ENCODE measurements around the gene TP53I11.

TP53I11 gene

GRCh38 chr11:44930588-44931302 lies 19.9 kb downstream of the TP53I11 start:
- H3K27me3 ChIP-seq (ENCODE audit: control insufficient read depth in 1 of 2, insufficient read depth in 1 of 2, low read length in 2 of 2), result peaks cover 19 to 48% of the 10 kb centered on the region in 2 experiments
- H3K9me3 ChIP-seq (ENCODE audit: control insufficient read depth, low read length), result no peaks in the 10 kb centered on the region
- H4K8ac ChIP-seq (ENCODE audit: low read length), result no peak overlapping the region
- H2AK5ac ChIP-seq (ENCODE audit: low read length, severe bottlenecking), result no peak overlapping the region
- no peak overlapping the region for H2BK12ac ChIP-seq (ENCODE audit: low read length in 2 of 2)
- no peak overlapping the region for H3K23ac ChIP-seq (ENCODE audit: low read length in 2 of 2)
- WGBS, result 77% methylated on average over 12 of the region's 13 CpGs
- no peak overlapping the region for H2BK5ac ChIP-seq (ENCODE audit: low read depth, low read length, poor library complexity, severe bottlenecking)
- no peak overlapping the region for H2BK15ac ChIP-seq (ENCODE audit: low read depth, poor library complexity, severe bottlenecking)
- no peak overlapping the region for H3K18ac ChIP-seq (ENCODE audit: low read depth in 1 of 2, low read length in 2 of 2)
- H2BK120ac ChIP-seq (ENCODE audit: low read depth, low read length), result no peak overlapping the region
- H3K4me3 ChIP-seq (ENCODE audit: insufficient read depth in 1 of 2, low read depth in 1 of 2, low read length in 2 of 2), result no peak overlapping the region
- no peak for DNase-seq
- peaks cover 2% of the 10 kb centered on the region for H3K4me1 ChIP-seq (ENCODE audit: control insufficient read depth, insufficient read depth, low read depth, low read length)
- H3K36me3 ChIP-seq (ENCODE audit: control insufficient read depth in 1 of 2, insufficient read depth in 2 of 2, low read depth in 1 of 2, low read length in 2 of 2), result peaks cover 23 to 29% of the 10 kb centered on the region in 2 experiments
- no peak overlapping the region for H3K27ac ChIP-seq (ENCODE audit: low read length, poor library complexity, severe bottlenecking)
- no peak overlapping the region for H3K9ac ChIP-seq (ENCODE audit: low read length)
- H4K91ac ChIP-seq (ENCODE audit: low read length), result peak overlapping the region; percentile 18
- no peaks in the 10 kb centered on the region for H3K79me1 ChIP-seq (replicated peaks; ENCODE audit: low read length, poor library complexity, severe bottlenecking)
- no peak overlapping the region for H2AFZ ChIP-seq (ENCODE audit: low read depth, low read length)
- no peak overlapping the region for H3K14ac ChIP-seq (ENCODE audit: low read length in 2 of 2)
- H3K4ac ChIP-seq (ENCODE audit: low read depth in 1 of 2, low read length in 2 of 2), result no peak overlapping the region
- H3K4me2 ChIP-seq (ENCODE audit: low read length, poor library complexity, severe bottlenecking), result no peak overlapping the region

GRCh38 chr11:44928816-44929215 lies 21.9 kb downstream of the TP53I11 start:
- peaks cover 7 to 11% of the 10 kb centered on the region in 2 experiments for H3K36me3 ChIP-seq (ENCODE audit: control insufficient read depth in 1 of 2, insufficient read depth in 2 of 2, low read depth in 1 of 2, low read length in 2 of 2)
- no peak overlapping the region for H2BK12ac ChIP-seq (ENCODE audit: low read length in 2 of 2)
- H3K27ac ChIP-seq (ENCODE audit: low read length, poor library complexity, severe bottlenecking), result no peak overlapping the region
- no peak overlapping the region for H4K91ac ChIP-seq (ENCODE audit: low read length)
- 69% methylated on average over 4 of the region's 4 CpGs for WGBS
- no peak overlapping the region for H2AFZ ChIP-seq (ENCODE audit: low read depth, low read length)
- H3K4me3 ChIP-seq (ENCODE audit: insufficient read depth in 1 of 2, low read depth in 1 of 2, low read length in 2 of 2), result no peak overlapping the region
- H2BK120ac ChIP-seq (ENCODE audit: low read depth, low read length), result no peak overlapping the region
- no peak overlapping the region for H4K8ac ChIP-seq (ENCODE audit: low read length)
- H3K23ac ChIP-seq (ENCODE audit: low read length in 2 of 2), result no peak overlapping the region
- no peak overlapping the region for H3K18ac ChIP-seq (ENCODE audit: low read depth in 1 of 2, low read length in 2 of 2)
- DNase-seq, result no peak
- H2BK5ac ChIP-seq (ENCODE audit: low read depth, low read length, poor library complexity, severe bottlenecking), result no peak overlapping the region
- no peak overlapping the region for H3K4ac ChIP-seq (ENCODE audit: low read depth in 1 of 2, low read length in 2 of 2)
- no peak overlapping the region for H3K9ac ChIP-seq (ENCODE audit: low read length)
- peaks cover 2% of the 10 kb centered on the region for H3K4me1 ChIP-seq (ENCODE audit: control insufficient read depth, insufficient read depth, low read depth, low read length)
- no peak overlapping the region for H2BK15ac ChIP-seq (ENCODE audit: low read depth, poor library complexity, severe bottlenecking)
- no peak overlapping the region for H3K4me2 ChIP-seq (ENCODE audit: low read length, poor library complexity, severe bottlenecking)
- H3K27me3 ChIP-seq (ENCODE audit: control insufficient read depth in 1 of 2, insufficient read depth in 1 of 2, low read length in 2 of 2), result peaks cover 36 to 64% of the 10 kb centered on the region in 2 experiments
- no peak overlapping the region for H3K14ac ChIP-seq (ENCODE audit: low read length in 2 of 2)
- no peaks in the 10 kb centered on the region for H3K79me1 ChIP-seq (replicated peaks; ENCODE audit: low read length, poor library complexity, severe bottlenecking)
- H3K9me3 ChIP-seq (ENCODE audit: control insufficient read depth, low read length), result no peaks in the 10 kb centered on the region
- no peak overlapping the region for H2AK5ac ChIP-seq (ENCODE audit: low read length, severe bottlenecking)

- peaks cover under 1 to 5% of the 10 kb centered on the region in 2 experiments for H3K36me3 ChIP-seq (ENCODE audit: control insufficient read depth in 1 of 2, insufficient read depth in 2 of 2, low read depth in 1 of 2, low read length in 2 of 2)
- no peak overlapping the region for H3K9ac ChIP-seq (ENCODE audit: low read length)
- H3K4ac ChIP-seq (ENCODE audit: low read depth in 1 of 2, low read length in 2 of 2), result no peak overlapping the region
- H3K14ac ChIP-seq (ENCODE audit: low read length in 2 of 2), result no peak overlapping the region
- H3K27ac ChIP-seq (ENCODE audit: low read length, poor library complexity, severe bottlenecking), result no peak overlapping the region
- peaks cover 43 to 70% of the 10 kb centered on the region in 2 experiments for H3K27me3 ChIP-seq (ENCODE audit: control insufficient read depth in 1 of 2, insufficient read depth in 1 of 2, low read length in 2 of 2)
- no peak overlapping the region for H2BK5ac ChIP-seq (ENCODE audit: low read depth, low read length, poor library complexity, severe bottlenecking)
- no peak overlapping the region for H3K23ac ChIP-seq (ENCODE audit: low read length in 2 of 2)
- H2BK12ac ChIP-seq (ENCODE audit: low read length in 2 of 2), result no peak overlapping the region
- no peak overlapping the region for H2AK5ac ChIP-seq (ENCODE audit: low read length, severe bottlenecking)
- no peak overlapping the region for H3K4me2 ChIP-seq (ENCODE audit: low read length, poor library complexity, severe bottlenecking)
- no peak overlapping the region for H2BK120ac ChIP-seq (ENCODE audit: low read depth, low read length)
- no peak for DNase-seq
- H3K79me1 ChIP-seq (replicated peaks; ENCODE audit: low read length, poor library complexity, severe bottlenecking), result no peaks in the 10 kb centered on the region
- H3K4me3 ChIP-seq (ENCODE audit: insufficient read depth in 1 of 2, low read depth in 1 of 2, low read length in 2 of 2), result no peak overlapping the region
- no peak overlapping the region for H4K91ac ChIP-seq (ENCODE audit: low read length)
- no peak overlapping the region for H3K18ac ChIP-seq (ENCODE audit: low read depth in 1 of 2, low read length in 2 of 2)
- no peak overlapping the region for H2BK15ac ChIP-seq (ENCODE audit: low read depth, poor library complexity, severe bottlenecking)
- H2AFZ ChIP-seq (ENCODE audit: low read depth, low read length), result no peak overlapping the region
- H4K8ac ChIP-seq (ENCODE audit: low read length), result no peak overlapping the region
- 89% methylated on average over 4 of the region's 4 CpGs for WGBS
- H3K4me1 ChIP-seq (ENCODE audit: control insufficient read depth, insufficient read depth, low read depth, low read length), result peaks cover 2% of the 10 kb centered on the region
- H3K9me3 ChIP-seq (ENCODE audit: control insufficient read depth, low read length), result no peaks in the 10 kb centered on the region
Measured at GRCh38 chr11:44928144-44928543, 22.5 kb downstream of the TP53I11 start.

- peak; percentile 77 for DNase-seq
- Histone ChIP-seq H4K8ac (ENCODE audit: low read length) (no peak overlapping the region), H3K18ac (ENCODE audit: low read depth in 1 of 2, low read length in 2 of 2) (peak overlapping the region in 1 of 2 experiments; percentile 50), H4K91ac (ENCODE audit: low read length) (no peak overlapping the region), H3K14ac (ENCODE audit: low read length in 2 of 2) (no peak overlapping the region), H3K9me3 (ENCODE audit: control insufficient read depth, low read length) (no peaks in the 10 kb centered on the region), H3K27me3 (ENCODE audit: control insufficient read depth in 1 of 2, insufficient read depth in 1 of 2, low read length in 2 of 2) (peaks cover 50 to 73% of the 10 kb centered on the region in 2 experiments), H2BK12ac (ENCODE audit: low read length in 2 of 2) (peak overlapping the region in 1 of 2 experiments; percentile 38), H2BK5ac (ENCODE audit: low read depth, low read length, poor library complexity, severe bottlenecking) (no peak overlapping the region), H3K79me1 (replicated peaks; ENCODE audit: low read length, poor library complexity, severe bottlenecking) (no peaks in the 10 kb centered on the region), H3K36me3 (ENCODE audit: control insufficient read depth in 1 of 2, insufficient read depth in 2 of 2, low read depth in 1 of 2, low read length in 2 of 2) (no peaks in the 10 kb centered on the region), H3K27ac (ENCODE audit: low read length, poor library complexity, severe bottlenecking) (no peak overlapping the region), H3K23ac (ENCODE audit: low read length in 2 of 2) (no peak overlapping the region), H3K4me3 (ENCODE audit: insufficient read depth in 1 of 2, low read depth in 1 of 2, low read length in 2 of 2) (no peak overlapping the region), H3K9ac (ENCODE audit: low read length) (no peak overlapping the region), H2AFZ (ENCODE audit: low read depth, low read length) (no peak overlapping the region), H2AK5ac (ENCODE audit: low read length, severe bottlenecking) (no peak overlapping the region), H3K4me2 (ENCODE audit: low read length, poor library complexity, severe bottlenecking) (no peak overlapping the region), H2BK15ac (ENCODE audit: low read depth, poor library complexity, severe bottlenecking) (no peak overlapping the region), H3K4me1 (ENCODE audit: control insufficient read depth, insufficient read depth, low read depth, low read length) (peaks cover 2% of the 10 kb centered on the region), H2BK120ac (ENCODE audit: low read depth, low read length) (no peak overlapping the region), H3K4ac (ENCODE audit: low read depth in 1 of 2, low read length in 2 of 2) (no peak overlapping the region)
- WGBS, result 26% methylated on average over 16 of the region's 16 CpGs
Measured at GRCh38 chr11:44927174-44927661, 23.5 kb downstream of the TP53I11 start.
